G401 (cell line): ENCODE data around the gene HPS5. TPM values are rescaled to one million over a fixed set of nuclear protein-coding genes. Genes with fewer than 3 reads are reported as not detected.
A peak's percentile ranks its signal among the peaks of the same experiment; 100 is the strongest.
"Not testable (repeated sequence)": the region's sequence is repeated elsewhere in the genome, so short reads cannot be mapped to it uniquely, and the experiment has no call there.

Source experiments
- DNase-seq: peaks from one replicate; pipeline ENCODE4 v3.0.0-alpha.2; 2015; ENCODE audit warnings: low spot score
- in situ Hi-C: cut with HindIII; loops from 2 replicates; pipeline ENCODE4 v1.10.0; 2016; ENCODE audit warnings: low sequenced_read_pairs, mixed read lengths
- total RNA-seq: library from RNA; depleted of rRNA; stranded (reverse); fragments of >200 nt; shearing (Covaris generic); gene quantifications from 2 replicates; pipeline ENCODE4 v1.2.3, GENCODE V29; 2014; rRNA removed

Gene HPS5
- total RNA-seq, 1 experiment from 2014 or later: 26.4 TPM

GRCh38 chr11:18246379-18247190 is 75.4 kb downstream of the HPS5 start:
- DNase-seq, in situ Hi-C loops: not testable (repeated sequence)

GRCh38 chr11:18245396-18245795 is 76.5 kb downstream of the HPS5 start:
- in situ Hi-C loops: no loop called here
- no peak for DNase-seq

GRCh38 chr11:18243783-18244362 is 78.1 kb downstream of the HPS5 start:
- DNase-seq: peak; percentile 44
- in situ Hi-C loops: no loop called here

GRCh38 chr11:18239655-18240054 is 82.3 kb downstream of the HPS5 start:
- in situ Hi-C loops: no loop called here
- no peak for DNase-seq

- in situ Hi-C loops: no loop called here
- DNase-seq: no peak
Observed at GRCh38 chr11:18236664-18237356, 85.1 kb downstream of the HPS5 start, which contains the start of gene SAA4. Gene SAA4, minus strand, starts transcription at chr11:18236802. Its CDS starts 876 bp downstream, at chr11:18235926.

- in situ Hi-C loops: no loop called here
- DNase-seq: no peak
Observed at GRCh38 chr11:18235394-18236334, 86.3 kb downstream of the HPS5 start.

- DNase-seq: no peak
- in situ Hi-C loops: no loop called here
Observed at GRCh38 chr11:18233912-18234311, 88.0 kb downstream of the HPS5 start.

GRCh38 chr11:18230859-18231258 is 91.1 kb downstream of the HPS5 start:
- no peak for DNase-seq
- in situ Hi-C loops: no loop called here

GRCh38 chr11:18229501-18229900 is 92.4 kb downstream of the HPS5 start:
- no peak for DNase-seq
- in situ Hi-C loops: no loop called here

Other genes with a start within 250 kb of the HPS5 start
- gene SAAL1, start 216.1 kb downstream of the HPS5 start, total RNA-seq: 37.7 and 37.9 TPM in 2 replicates
- not detected in 2 replicates for gene MRGPRX3, start 189.6 kb downstream of the HPS5 start, total RNA-seq
- gene MRGPRX4, start 149.3 kb downstream of the HPS5 start, total RNA-seq: not detected in 2 replicates
- gene SAA4, start 85.3 kb downstream of the HPS5 start, total RNA-seq: not detected in 2 replicates
- gene SAA2, start 73.5 kb downstream of the HPS5 start, total RNA-seq: not detected in 2 replicates
- 3.3 and 4.6 TPM in 2 replicates for gene SAA1, start 55.9 kb downstream of the HPS5 start, total RNA-seq
- gene GTF2H1, start 427 bp upstream of the HPS5 start, total RNA-seq: 67.3 and 111 TPM in 2 replicates
- gene LDHA, start 72.4 kb upstream of the HPS5 start, total RNA-seq: 543 and 699 TPM in 2 replicates
- gene LDHC, start 90.2 kb upstream of the HPS5 start, total RNA-seq: not detected in 2 replicates
- not detected in 2 replicates for gene LDHAL6A, start 133.7 kb upstream of the HPS5 start, total RNA-seq
- gene TSG101, start 204.8 kb upstream of the HPS5 start, total RNA-seq: 71.3 and 111 TPM in 2 replicates